BLaER1 treated with 17β-estradiol and CSF1 and Interleukin-3, amounts not matched to agents 10 nM and 100 nM (cell line): ENCODE results near the gene ZNF385A.
A peak's percentile ranks its signal among the peaks of the same experiment; 100 is the strongest.

Experiments
- H3K27ac ChIP-seq, 11 experiments: shearing (Covaris generic); formaldehyde crosslinking; 2 replicates each; pipeline ENCODE4 v1.8.1; 2022
- H3K27me3 ChIP-seq, 11 experiments: shearing (Covaris generic); formaldehyde crosslinking; 2 replicates each; pipeline ENCODE4 v1.8.1; 2022
- H3K36me3 ChIP-seq, 11 experiments: shearing (Covaris generic); formaldehyde crosslinking; 2 replicates each; pipeline ENCODE4 v1.8.1; 2022
- H3K4me1 ChIP-seq, 10 experiments: shearing (Covaris generic); formaldehyde crosslinking; 2 replicates each; pipeline ENCODE4 v1.8.1; 2022
- H3K4me2 ChIP-seq, 11 experiments: shearing (Covaris generic); formaldehyde crosslinking; 2 replicates each; pipeline ENCODE4 v1.8.1; 2022
- H3K4me3 ChIP-seq, 10 experiments: shearing (Covaris generic); formaldehyde crosslinking; 2 replicates each; pipeline ENCODE4 v1.8.1; 2022
- H3K9ac ChIP-seq, 11 experiments: shearing (Covaris generic); formaldehyde crosslinking; 2 replicates each; pipeline ENCODE4 v1.8.1; 2022
- H3K9me3 ChIP-seq, 11 experiments: shearing (Covaris generic); formaldehyde crosslinking; replicated peaks in 1 of 11; 2 replicates each; pipeline ENCODE4 v1.8.1; 2022
- H4K20me1 ChIP-seq, 11 experiments: shearing (Covaris generic); formaldehyde crosslinking; 2 replicates each; pipeline ENCODE4 v1.8.1; 2022
- Cebpa-rat ChIP-seq, 11 experiments: shearing (Covaris generic); IDR thresholded peaks; 2 replicates each; pipeline ENCODE4 v1.8.1; 2022

The ZNF385A gene

GRCh38 chr12:54386403-54387113, 2.0 kb upstream of the ZNF385A start:
- Histone ChIP-seq H3K27me3 (no peaks in the 10 kb centered on the region), H3K9ac (peak overlapping the region in 10 of 11 experiments; percentile 18 to 91 (median 78); a peak in 14 of 22 replicates), H3K4me1 (peaks cover 77 to 98% (median 92%) of the 10 kb centered on the region in 10 experiments), H3K9me3 (no peaks in the 10 kb centered on the region), H3K27ac (peak overlapping the region in 10 of 11 experiments; percentile 71 to 96 (median 85); a peak in 18 of 22 replicates), H3K36me3 (peaks cover 0 to 10% (median 2%) of the 10 kb centered on the region in 11 experiments; a peak in 7 of 22 replicates), H3K4me3 (no peak overlapping the region), H4K20me1 (peaks cover 0 to 8% (median 0%) of the 10 kb centered on the region in 11 experiments; a peak in 3 of 22 replicates), H3K4me2 (peak overlapping the region in 10 of 11 experiments; percentile 85 to 97 (median 94); a peak in 20 of 22 replicates)
- no peak for TF ChIP-seq Cebpa-rat (IDR thresholded peaks at IDR 0.05)

DNA sequence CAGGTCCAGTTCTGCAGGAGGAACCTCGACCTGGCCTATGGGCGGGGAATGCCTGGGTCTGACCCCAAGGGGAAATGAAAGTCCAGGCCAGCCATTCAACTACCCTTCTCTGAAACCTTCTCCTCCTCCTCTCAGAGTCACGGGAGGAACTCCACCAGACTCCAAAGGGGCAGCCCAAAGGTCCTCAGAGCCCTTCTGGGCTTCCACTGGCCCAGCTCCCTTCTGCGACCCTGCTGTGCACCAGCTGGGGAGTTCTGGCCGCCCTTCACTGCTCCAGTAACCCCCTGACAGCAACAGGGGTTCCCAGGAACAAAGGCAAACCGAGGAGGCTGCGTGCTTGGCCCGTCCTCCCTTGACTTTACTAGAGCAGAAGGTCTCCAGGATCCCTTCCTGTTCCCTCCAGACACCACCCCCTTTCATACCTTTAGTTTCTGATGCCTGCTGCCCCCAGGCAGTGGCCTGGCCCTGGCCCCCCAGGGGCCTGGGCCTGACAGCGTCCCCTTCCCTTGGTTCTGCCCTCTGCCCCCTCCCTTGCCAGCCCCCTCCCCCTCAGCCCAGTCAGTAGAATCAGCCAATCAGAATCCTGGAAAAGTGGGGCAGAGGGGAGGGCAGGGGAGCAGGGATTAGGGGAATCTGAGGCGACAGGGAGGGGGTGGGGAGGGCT, 850 bp upstream of the ZNF385A start:
- peaks cover 73 to 99% (median 88%) of the 10 kb centered on the region in 10 experiments for H3K4me1 ChIP-seq
- peak overlapping the region; percentile 59 to 91 (median 75) for H3K9ac ChIP-seq
- H3K4me2 ChIP-seq, result peak overlapping the region; percentile 83 to 97 (median 92)

DNA sequence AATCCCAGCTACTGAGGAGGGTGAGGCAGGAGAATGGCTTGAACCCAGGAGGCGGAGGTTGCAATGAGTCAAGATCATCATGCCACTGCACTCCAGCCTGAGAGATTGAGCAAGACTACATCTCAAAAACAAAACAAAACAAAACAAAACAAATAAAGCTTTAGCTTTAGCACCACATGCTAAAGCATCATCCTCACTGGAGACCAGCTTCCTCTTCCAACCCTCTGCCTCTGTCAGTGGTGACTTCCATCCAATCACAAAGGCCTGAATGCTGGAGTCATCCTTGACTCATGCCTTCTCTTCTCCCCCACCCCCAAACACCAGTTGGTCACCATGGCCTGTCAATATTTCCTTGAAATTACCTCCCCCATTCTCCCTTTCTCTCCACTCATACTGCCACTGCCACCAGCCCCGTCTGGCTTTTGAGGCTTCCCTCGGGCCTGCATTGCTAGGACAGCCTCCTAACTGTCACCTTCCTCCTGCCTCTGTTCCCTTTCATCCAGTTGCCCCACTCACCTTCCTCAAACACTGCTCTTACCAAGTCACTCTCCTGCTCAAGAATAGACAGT, 1.4 kb downstream of the ZNF385A start:
- Histone ChIP-seq H3K27me3 (peaks cover 0 to 14% (median 0%) of the 10 kb centered on the region in 11 experiments; a peak in 5 of 22 replicates), H3K27ac (peak overlapping the region in 10 of 11 experiments; percentile 26 to 96 (median 84); a peak in 19 of 22 replicates), H3K9ac (peak overlapping the region in 7 of 11 experiments; percentile 63 to 91 (median 81); a peak in 11 of 22 replicates), H3K4me2 (peak overlapping the region; percentile 83 to 97 (median 92); a peak in 21 of 22 replicates), H4K20me1 (peaks cover 0 to 26% (median 7%) of the 10 kb centered on the region in 11 experiments; a peak in 13 of 22 replicates), H3K4me1 (peaks cover 64 to 98% (median 82%) of the 10 kb centered on the region in 10 experiments), H3K9me3 (no peaks in the 10 kb centered on the region), H3K36me3 (peaks cover 0 to 31% (median 20%) of the 10 kb centered on the region in 11 experiments; a peak in 12 of 22 replicates), H3K4me3 (peak overlapping the region in 6 of 10 experiments; percentile 54 to 71 (median 63); a peak in 10 of 20 replicates)
- peak in 4 of 11 experiments; percentile 53 to 77 (median 73); a peak in 6 of 22 replicates for TF ChIP-seq Cebpa-rat (IDR thresholded peaks at IDR 0.05)

More for the DNA sequence above, 850 bp upstream of the ZNF385A start:
- Histone ChIP-seq H3K36me3 (peaks cover 0 to 22% (median 11%) of the 10 kb centered on the region in 11 experiments; a peak in 11 of 22 replicates), H4K20me1 (peaks cover 0 to 8% (median 0%) of the 10 kb centered on the region in 11 experiments; a peak in 5 of 22 replicates), H3K27ac (peak overlapping the region; percentile 47 to 96 (median 84)), H3K4me3 (peak overlapping the region in 7 of 10 experiments; percentile 49 to 71 (median 60); a peak in 13 of 20 replicates), H3K9me3 (no peaks in the 10 kb centered on the region), H3K27me3 (no peaks in the 10 kb centered on the region)
- no peak for TF ChIP-seq Cebpa-rat (IDR thresholded peaks at IDR 0.05)

DNA sequence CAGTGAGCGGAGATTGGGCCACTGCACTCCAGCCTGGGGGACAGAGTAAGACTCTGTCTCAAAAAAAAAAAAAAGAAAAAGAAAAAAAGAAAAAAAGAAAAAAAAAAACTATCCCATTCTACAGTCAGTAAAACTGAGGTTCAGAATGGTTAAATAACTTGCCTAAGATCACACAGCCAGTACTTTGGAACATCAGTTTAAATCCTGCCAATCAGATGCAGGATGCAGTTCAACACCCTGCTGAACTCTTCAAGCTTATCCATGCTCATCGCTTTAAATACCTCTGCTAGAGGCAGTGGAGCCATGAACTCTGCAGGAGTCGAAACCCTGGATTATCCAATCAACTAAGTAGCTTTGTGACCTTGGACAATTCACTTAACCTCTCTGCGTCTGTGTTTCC, 3.4 kb downstream of the ZNF385A start:
- Histone ChIP-seq H4K20me1 (peaks cover 0 to 46% (median 9%) of the 10 kb centered on the region in 11 experiments; a peak in 13 of 22 replicates), H3K4me2 (peak overlapping the region in 3 of 11 experiments; percentile 96 to 99 (median 97); a peak in 5 of 22 replicates), H3K36me3 (peaks cover 0 to 51% (median 36%) of the 10 kb centered on the region in 11 experiments; a peak in 15 of 22 replicates), H3K27ac (peak overlapping the region in 2 of 11 experiments; percentile 17 to 93; a peak in 2 of 22 replicates), H3K27me3 (peaks cover 0 to 15% (median 0%) of the 10 kb centered on the region in 11 experiments; a peak in 5 of 22 replicates), H3K9me3 (no peaks in the 10 kb centered on the region), H3K9ac (peak overlapping the region in 1 of 11 experiments; percentile 25; a peak in 1 of 22 replicates), H3K4me3 (no peak overlapping the region), H3K4me1 (peaks cover 55 to 98% (median 81%) of the 10 kb centered on the region in 10 experiments)
- no peak for TF ChIP-seq Cebpa-rat (IDR thresholded peaks at IDR 0.05)

DNA sequence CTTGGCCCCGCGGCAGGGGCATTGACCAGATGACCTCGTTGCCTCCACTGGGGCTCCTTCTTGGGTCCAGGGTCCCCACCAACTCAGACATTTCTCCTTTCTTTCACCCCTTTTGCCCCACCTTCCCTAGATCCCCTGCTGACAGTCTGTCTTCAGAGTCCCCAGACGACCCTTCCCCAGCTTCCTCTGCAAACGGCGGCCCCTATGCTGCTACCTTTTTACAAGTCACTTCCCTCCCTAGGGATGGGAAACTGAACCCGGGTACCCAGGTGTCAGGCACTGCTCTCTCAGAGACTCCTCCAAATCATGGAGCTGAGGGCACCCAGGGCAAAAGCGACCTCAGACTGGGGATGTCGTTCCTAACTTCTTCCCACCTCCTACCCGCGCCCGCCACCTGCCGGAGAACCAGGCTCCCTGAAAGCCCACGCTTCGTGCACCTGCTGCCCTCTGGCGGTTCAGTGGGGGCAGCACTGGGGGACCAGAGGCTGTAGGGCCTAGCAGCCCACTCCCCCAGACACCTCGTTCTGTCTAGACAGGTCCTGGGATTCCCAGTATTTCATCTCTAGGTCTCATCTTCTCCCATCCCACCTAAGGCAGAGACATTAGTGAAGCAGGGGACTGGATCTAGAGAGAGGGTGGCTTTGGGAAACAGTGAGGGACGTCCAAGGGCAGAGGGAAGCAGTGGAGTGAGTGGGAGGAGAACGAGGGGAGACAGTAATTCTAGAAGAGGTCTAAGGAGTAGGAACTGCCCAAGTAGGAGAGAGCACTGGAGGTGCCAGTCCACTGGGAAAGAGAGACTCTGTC, 4.9 kb downstream of the ZNF385A start:
- Histone ChIP-seq H3K9ac (peak overlapping the region; percentile 62 to 82 (median 76); a peak in 21 of 22 replicates), H3K9me3 (no peaks in the 10 kb centered on the region), H3K4me1 (peaks cover 55 to 98% (median 81%) of the 10 kb centered on the region in 10 experiments), H3K27ac (peak overlapping the region; percentile 7 to 66 (median 48); a peak in 17 of 22 replicates), H3K36me3 (peaks cover 0 to 63% (median 41%) of the 10 kb centered on the region in 11 experiments; a peak in 15 of 22 replicates), H3K27me3 (peaks cover 0 to 15% (median 0%) of the 10 kb centered on the region in 11 experiments; a peak in 5 of 22 replicates), H3K4me3 (peak overlapping the region; percentile 46 to 72 (median 60)), H3K4me2 (peak overlapping the region; percentile 80 to 99 (median 97)), H4K20me1 (peaks cover 0 to 59% (median 8%) of the 10 kb centered on the region in 11 experiments; a peak in 13 of 22 replicates)
- no peak for TF ChIP-seq Cebpa-rat (IDR thresholded peaks at IDR 0.05)

DNA sequence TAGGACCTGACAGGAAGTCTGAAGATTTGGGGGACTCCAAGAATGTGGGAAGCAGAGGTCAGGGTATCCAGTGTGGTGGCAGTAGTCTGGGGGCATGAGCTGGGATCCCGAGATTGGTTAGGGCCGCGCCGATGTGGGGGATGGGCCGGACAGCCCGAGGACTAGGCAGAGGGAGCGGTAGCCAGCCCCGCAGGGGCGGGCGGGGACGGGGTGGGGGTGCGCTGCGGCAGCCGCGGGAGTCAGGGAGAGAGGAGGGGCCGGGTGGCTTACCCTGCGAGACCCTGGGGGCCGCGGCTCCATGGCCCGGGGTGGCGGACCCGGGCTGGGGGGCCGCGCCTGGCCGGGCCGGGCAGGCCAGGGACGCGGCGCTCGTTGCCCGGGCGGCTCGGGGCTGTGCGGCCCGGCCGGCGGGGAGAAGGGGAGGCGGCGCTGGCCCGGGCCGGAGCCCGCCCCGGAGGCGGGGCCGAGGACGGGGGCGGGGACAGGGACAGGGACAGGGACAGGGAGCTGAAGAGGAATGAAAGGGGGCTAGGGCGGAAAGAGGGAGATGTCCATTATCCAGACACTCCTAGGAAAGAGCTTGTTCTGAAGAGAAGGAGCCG, 5.6 kb downstream of the ZNF385A start:
- Histone ChIP-seq H3K36me3 (peaks cover 0 to 70% (median 41%) of the 10 kb centered on the region in 11 experiments; a peak in 16 of 22 replicates), H3K27me3 (peaks cover 0 to 15% (median 0%) of the 10 kb centered on the region in 11 experiments; a peak in 5 of 22 replicates), H3K9ac (peak overlapping the region; percentile 62 to 82 (median 76); a peak in 21 of 22 replicates), H3K4me1 (peaks cover 55 to 98% (median 81%) of the 10 kb centered on the region in 10 experiments), H3K27ac (peak overlapping the region; percentile 7 to 66 (median 48); a peak in 18 of 22 replicates), H3K9me3 (no peaks in the 10 kb centered on the region), H4K20me1 (peaks cover 0 to 65% (median 12%) of the 10 kb centered on the region in 11 experiments; a peak in 13 of 22 replicates), H3K4me3 (peak overlapping the region; percentile 46 to 72 (median 60)), H3K4me2 (peak overlapping the region; percentile 80 to 99 (median 97))
- TF ChIP-seq Cebpa-rat (IDR thresholded peaks at IDR 0.05), result no peak
